OCI-LY7 (cell line): ENCODE results near the gene KIAA1958.

ENCODE experiments used
- CTCF ChIP-seq: fragments of 200-600 bp; sonication (generic); conservative IDR thresholded peaks from 2 replicates; pipeline ENCODE4 v1.5.1; 2014; ENCODE audit warnings: mild to moderate bottlenecking, antibody characterized with exemption, low read length, moderate library complexity, mixed read lengths
- EZH2phosphoT487 ChIP-seq: fragments of 200-600 bp; sonication (generic); IDR thresholded peaks from 2 replicates; pipeline ENCODE4 v1.6.1; 2018; ENCODE audit warnings: low read depth, borderline replicate concordance, mild to moderate bottlenecking, mixed run types, antibody characterized with exemption, low read length, moderate library complexity, mixed read lengths

- no peak for TF ChIP-seq CTCF
- TF ChIP-seq EZH2phosphoT487, result no peak
Measured at GRCh38 chr9:112437406-112437805, 49.2 kb upstream of the KIAA1958 start.
